HG03378 (cell line): Measurements from ENCODE around the gene ZMIZ1.
A peak's percentile ranks its signal among the peaks of the same experiment; 100 is the strongest.

Experiments
- ATAC-seq: cut with Tn5 transposase; IDR thresholded peaks from one replicate; pipeline ENCODE4 v1.9.1; 2021; ENCODE audit warnings: mild to moderate bottlenecking, moderate library complexity; ENCODE audit not compliant: unreplicated experiment

The ZMIZ1 gene

GRCh38 chr10:79237454-79238157 lies 168.8 kb downstream of the ZMIZ1 start:
- ATAC-seq = no peak

DNA sequence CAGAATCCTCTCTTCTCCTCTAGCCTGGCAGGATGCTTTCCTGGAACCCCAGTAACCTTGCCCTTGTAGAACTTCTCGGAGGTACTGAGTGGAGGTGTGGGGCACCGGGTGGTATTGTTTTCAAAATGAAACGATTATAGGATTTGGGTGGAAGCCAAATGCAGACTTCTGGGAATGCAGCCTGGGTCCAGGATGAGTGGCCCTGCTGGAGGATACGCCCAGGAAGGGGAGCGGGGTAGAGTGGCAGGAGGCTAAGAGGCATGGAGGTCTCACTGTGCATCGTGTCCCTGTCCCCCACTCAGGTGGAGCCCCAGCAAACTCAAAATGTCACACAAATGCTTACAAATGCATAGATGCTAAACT lies 169.4 kb downstream of the ZMIZ1 start:
- ATAC-seq = no peak

DNA sequence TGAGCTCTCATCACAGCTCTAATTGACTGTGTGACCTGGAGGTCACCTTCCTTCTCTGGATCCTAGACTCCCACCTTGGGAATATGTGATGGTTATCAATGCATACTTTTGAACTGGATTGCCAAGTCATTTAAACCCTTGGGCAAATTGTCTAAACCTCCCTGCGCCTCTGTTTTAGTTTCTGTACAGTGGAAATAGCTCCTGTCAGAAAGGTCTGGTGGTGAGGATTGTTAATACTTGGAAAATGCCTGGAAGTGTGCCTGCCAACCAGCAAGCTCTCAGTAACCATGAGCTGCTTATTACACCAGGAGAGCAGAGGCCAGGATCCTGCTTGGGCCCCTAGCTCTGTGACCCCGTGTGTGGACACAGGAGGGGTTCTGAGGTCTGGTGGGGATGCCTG lies 169.8 kb downstream of the ZMIZ1 start:
- no peak for ATAC-seq

GRCh38 chr10:79239275-79239779 lies 170.6 kb downstream of the ZMIZ1 start:
- ATAC-seq = no peak

- no peak for ATAC-seq
These were observed 171.3 kb downstream of the ZMIZ1 start for GRCh38 chr10:79239924-79240581.

- no peak for ATAC-seq
These were observed 172.8 kb downstream of the ZMIZ1 start for GRCh38 chr10:79241629-79241989.

- ATAC-seq = no peak
These were observed 173.3 kb downstream of the ZMIZ1 start for GRCh38 chr10:79241990-79242619.

DNA sequence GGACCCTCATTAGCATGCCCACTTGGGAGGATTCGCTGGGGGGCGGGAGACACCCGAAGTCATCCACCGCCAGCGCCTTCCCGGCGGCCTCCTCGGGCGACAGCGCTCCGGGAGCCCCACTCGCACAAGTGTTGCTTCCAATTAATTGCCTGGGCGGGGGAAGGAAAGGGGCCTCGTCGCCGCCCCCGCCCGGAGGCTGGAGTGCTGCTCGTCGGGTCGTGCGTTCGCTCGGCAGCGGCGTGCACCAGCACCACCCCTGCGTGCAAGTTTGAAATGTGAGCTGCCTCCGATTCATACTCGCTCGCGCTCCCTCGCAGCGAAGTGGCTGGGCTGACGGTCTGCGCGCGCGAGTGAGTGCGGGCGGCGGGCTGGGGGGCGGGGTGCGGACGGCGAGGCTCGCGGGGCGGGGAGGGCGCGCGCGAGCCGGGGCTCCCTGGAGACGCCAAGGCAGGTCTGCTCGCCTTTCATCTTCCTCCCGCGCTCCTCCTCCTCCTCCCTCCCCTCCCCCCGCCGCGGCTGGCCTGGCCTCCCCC lies 173.9 kb downstream of the ZMIZ1 start:
- no peak for ATAC-seq

DNA sequence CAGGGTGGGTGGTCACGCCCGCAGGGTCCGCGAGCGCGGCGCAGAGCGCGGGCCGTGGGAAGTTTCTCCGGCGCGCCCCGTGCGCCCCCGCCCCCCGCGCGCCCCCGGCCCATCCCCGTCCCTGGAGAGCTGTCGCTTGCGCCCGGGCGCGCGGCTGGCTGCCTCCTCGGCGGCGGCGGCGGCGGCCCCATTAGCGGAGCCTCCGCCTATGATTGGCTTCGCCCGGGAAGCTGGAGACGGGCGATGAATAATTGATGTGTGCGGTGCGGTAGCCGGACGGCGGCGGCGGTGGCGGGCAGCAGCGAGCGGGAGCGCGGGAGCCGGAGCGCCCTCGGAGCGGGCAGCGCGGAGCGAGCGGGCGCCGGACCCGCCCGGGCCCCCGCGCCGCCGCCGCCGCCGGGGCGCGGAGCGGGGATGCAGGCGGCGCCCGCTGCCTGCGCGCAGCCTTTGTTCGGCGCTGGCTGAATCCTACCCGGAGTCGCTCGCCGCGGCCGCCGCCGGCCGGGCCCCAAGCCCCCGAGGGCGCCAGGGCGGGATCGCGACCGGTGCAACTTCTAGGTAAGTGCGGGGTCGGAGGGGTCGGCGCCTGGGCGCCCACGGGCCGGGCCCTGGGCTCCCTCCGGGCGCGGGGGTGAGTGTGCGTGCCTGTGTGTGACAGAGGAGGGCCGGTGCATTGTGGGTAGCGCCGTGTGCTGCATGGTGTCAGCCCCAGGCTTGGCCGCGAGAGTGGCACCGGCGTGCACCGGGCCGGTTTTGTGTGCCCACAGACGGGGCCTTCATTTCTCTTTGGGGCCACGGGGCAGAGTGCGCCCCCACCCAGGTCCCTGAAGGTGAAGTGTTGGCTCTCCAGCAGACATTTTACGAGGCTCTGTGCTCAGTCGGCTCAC lies 174.7 kb downstream of the ZMIZ1 start:
- ATAC-seq = peak; percentile 24

GRCh38 chr10:79244068-79244442 lies 175.3 kb downstream of the ZMIZ1 start:
- ATAC-seq = no peak

- peak; percentile 38 for ATAC-seq
These were observed 176.2 kb downstream of the ZMIZ1 start for GRCh38 chr10:79244841-79245504.

DNA sequence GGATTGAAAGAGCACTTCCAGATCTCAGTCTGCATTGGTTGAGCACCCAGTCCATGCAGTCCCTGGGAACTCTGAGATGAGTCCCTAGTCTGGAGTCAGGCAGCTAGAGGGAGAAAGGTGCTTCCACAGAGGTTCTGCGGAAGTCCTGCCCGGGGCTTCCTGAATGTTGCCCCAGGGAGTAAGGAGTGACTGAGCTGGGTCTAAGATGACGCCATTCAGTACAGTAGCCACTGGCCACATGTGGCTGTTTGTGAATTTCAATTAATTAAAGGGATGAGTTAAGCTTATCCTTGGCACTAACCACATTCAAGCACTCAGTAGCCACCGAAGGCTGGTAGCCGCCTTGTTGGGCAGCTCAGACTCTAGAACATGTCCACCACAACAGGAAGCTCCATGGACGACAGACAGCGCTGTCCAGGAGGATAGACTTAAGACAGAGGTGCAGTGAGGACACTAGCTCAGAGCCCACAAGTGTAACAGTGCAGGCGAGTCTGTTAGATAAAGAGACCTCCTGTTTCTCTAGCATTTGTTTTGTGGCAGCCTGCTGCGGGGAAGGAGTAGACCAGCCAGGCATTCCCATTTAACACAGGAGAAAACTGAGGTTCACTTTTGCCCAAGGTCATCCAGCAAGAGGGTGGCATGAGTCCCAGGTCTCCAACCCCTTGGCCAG lies 176.9 kb downstream of the ZMIZ1 start:
- ATAC-seq = no peak

DNA sequence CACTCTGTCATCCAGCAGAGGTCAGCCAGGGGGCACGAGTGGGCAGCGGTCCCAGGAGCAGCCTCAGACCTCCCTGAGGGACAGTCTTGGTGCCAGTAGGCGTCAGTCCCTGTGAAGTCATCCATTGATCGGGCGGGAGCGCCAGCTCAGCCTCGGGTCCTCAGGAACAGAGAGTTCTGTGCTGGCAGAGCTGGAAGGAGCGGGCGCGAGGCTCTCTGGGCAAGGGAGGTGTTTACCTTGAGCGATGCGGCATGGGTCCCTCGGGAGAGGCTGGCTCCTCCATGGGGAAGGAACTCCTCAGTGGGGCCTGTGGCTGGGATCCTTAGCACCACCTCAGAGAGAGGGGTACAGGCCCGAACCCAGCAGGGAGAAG lies 177.4 kb downstream of the ZMIZ1 start:
- ATAC-seq = no peak

DNA sequence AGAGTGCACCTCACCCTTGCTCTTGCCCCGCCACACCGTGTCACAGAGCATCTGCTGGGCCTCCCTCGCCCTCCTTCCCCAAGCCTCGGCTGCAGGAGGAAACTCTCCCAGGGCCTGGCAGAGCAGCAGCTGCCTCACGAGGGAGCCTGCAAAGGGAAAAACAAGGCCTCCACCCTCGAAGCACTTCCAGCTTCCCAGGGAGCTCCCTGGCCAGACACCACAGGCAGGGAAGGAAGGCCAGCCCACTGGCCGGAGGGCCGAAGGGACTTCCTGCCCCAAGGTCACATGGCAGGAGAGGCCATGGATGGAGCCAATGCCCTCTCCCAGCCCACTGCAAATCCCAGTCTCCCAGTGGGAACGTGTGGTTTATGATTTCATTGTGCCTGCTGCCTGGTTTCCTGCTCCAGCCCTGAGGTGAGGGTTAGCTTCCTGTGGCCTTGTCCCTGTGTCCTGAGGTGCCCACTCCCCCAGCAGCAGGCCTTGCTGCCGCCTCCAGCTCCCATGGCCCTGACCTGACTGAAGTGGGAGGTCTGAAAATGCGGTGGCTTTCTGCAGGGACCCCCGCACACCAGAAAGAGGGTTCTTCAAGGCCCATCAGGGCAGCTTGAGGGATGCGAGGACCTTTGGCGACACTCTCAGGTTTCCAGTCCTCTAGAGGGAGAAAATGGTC lies 178.0 kb downstream of the ZMIZ1 start:
- no peak for ATAC-seq

DNA sequence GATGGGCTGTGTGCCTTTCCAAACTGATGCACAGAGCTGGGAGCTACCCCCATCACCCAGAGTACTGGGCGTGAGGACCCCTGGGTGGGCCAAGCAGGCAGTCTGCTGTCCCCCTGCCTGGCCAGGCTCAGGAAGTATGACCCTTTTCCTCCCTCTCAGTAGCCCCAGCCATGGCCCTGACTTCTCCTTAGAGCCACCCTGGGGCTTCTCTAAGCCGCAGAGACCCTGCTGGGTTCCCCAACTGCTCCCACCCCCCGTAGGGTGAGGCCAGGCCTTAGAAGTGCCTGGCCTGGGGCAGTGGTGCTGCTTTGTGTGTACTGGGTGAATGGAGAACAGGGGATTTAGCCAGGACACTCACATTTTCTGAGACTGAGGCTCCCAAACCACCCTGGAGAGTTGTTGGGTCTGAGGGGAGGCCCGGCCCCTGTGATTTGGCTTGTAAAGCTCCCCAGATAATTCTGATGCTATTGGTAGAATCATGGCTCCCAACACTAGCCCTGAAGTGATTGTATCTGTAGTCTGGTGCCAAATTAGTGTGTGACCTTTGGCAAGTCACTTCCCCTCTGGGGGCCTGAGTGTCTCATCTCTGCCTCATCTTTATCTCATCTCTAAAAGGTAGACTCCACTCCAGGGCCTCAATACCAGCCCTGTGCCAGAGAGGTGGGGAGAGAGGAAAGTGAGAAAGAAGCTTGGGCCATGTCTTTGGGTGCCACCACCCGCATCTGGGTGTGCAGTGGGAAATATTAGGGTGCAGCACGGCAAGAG lies 178.8 kb downstream of the ZMIZ1 start:
- no peak for ATAC-seq

- no peak for ATAC-seq
These were observed 179.8 kb downstream of the ZMIZ1 start for GRCh38 chr10:79248341-79249185.

DNA sequence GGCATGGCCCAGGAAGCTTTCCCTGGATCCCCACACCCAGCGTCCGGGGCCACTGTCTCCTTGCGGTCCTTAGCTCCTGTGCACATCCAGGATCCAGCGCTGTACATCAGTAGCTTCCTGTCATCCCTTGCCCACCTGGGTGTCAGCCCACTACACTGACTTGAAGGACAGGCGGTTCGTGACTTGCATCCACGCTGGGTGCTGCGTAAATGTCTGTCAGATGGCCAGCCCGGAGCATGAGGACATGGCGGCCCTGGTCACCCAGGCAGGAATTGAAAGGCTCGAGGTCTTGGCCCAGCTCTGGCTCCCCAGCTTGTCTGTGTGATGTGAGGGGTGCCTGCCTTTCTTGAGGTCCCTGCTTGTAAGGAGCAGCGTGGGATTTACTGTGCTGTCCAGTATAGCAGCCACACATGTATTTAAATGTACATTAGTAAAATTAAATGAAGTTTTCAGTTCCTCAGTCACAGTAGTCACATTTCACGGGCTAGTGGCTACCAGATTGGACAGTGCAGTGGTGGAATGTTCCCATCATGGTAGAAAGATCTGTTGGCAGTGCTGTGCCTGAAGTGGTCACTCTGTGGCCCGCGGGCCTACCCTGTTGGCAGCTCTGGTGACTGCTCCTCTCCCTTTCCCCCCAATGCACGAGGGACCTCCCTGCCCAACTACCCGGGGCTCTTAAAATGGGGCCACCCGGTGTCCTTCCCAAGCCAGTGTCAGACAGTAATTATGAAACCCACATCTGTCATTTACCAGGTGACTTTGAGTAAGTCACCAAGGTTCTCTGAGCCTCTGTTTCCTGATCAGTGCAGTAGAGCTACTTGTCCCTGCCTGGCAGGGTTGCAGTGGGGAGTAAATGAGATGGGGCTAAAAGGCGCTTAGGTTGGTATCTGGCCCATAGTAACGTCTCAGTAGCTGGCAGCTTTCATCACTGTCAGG lies 180.7 kb downstream of the ZMIZ1 start:
- ATAC-seq = peak; percentile 57
